ENCODE measurements around the gene CEP85. TPM values are rescaled to one million over a fixed set of nuclear protein-coding genes. Genes with fewer than 3 reads are reported as not detected.

CEP85 gene
- total RNA-seq, 4 donors from 2014 or later: 7.5 to 14.7 (median 12.5) TPM

DNA sequence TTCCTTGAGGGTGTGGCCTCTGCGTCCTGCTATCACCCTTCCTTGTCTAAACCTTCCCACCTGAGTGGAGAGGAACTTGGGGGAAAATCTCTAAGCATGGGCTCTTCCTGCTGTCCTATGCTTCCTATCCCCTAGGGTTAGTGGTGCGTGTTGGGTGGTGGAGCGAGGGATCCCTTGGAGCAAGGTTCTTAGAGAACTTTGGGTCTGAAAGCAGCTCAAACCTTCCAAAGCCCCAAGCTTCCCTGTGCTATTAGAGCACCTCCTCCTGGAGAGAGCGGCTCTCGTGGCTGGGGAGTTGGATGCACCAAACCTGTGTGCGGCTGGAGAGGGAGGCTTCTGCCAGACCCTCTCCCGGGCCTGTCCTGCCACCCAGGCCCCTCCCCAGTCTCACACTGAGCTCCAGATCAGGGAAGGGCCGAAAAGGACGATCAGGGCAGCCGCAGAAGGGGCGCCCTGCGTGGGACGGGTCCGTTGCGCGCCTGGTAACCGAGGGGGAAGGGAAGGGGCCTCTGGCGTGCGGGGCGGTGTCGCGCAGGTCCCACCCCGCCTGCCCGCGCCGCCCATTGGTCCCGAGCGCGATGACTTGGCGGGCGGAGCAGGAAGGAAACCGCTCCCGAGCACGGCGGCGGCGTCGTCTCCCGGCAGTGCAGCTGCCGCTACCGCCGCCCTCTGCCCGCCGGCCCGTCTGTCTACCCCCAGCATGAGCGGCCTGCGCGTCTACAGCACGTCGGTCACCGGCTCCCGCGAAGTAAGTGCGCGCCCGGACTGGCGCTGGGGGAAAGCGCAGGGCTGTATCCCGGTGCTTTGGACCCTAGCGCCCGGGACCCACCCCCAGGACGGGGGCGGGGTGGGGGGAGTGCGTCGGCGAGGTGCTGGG lies 45.7 kb downstream of the CEP85 start, which contains the start of gene SH3BGRL3:
Gene SH3BGRL3, plus strand, starts transcription at position 631 of the 877 bp plus-strand sequence. Its CDS starts 70 bp downstream, at position 701.
- no peaks in the 10 kb centered on the region for H3K27me3 ChIP-seq
- H3K36me3 ChIP-seq: peaks cover 0 to 35% (median 0%) of the 10 kb centered on the region in 3 donors
- no peak for DNase-seq
- peak within 1 kb of the TSS; percentile 99 to 100 (median 99) for H3K27ac ChIP-seq
- 0% methylated on average over 11 of the region's 66 CpGs; no CpG with 5 or more reads in 1 of the 2 donors for WGBS, 2 donors
- H3K4me3 ChIP-seq: peak within 1 kb of the TSS; percentile 80 to 99 (median 94)
- H3K4me1 ChIP-seq: peaks cover 65 to 96% (median 73%) of the 10 kb centered on the region in 3 donors
- no peaks in the 10 kb centered on the region for H3K9me3 ChIP-seq
- peak in 3 of 4 donors; percentile 80 to 98 (median 96) for TF ChIP-seq POLR2A (IDR thresholded peaks at IDR 0.05)
- TF ChIP-seq, protein P1, sequence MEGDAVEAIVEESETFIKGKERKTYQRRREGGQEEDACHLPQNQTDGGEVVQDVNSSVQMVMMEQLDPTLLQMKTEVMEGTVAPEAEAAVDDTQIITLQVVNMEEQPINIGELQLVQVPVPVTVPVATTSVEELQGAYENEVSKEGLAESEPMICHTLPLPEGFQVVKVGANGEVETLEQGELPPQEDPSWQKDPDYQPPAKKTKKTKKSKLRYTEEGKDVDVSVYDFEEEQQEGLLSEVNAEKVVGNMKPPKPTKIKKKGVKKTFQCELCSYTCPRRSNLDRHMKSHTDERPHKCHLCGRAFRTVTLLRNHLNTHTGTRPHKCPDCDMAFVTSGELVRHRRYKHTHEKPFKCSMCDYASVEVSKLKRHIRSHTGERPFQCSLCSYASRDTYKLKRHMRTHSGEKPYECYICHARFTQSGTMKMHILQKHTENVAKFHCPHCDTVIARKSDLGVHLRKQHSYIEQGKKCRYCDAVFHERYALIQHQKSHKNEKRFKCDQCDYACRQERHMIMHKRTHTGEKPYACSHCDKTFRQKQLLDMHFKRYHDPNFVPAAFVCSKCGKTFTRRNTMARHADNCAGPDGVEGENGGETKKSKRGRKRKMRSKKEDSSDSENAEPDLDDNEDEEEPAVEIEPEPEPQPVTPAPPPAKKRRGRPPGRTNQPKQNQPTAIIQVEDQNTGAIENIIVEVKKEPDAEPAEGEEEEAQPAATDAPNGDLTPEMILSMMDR (IDR thresholded peaks at IDR 0.05): peak in 4 of 6 experiments; percentile 15 to 53 (median 27)
- intact Hi-C loops (cut with DNase I): loop anchor here (5.0 kb wide), 1 partner anchor 43 kb away; no protein-coding TSS in a partner anchor

DNA sequence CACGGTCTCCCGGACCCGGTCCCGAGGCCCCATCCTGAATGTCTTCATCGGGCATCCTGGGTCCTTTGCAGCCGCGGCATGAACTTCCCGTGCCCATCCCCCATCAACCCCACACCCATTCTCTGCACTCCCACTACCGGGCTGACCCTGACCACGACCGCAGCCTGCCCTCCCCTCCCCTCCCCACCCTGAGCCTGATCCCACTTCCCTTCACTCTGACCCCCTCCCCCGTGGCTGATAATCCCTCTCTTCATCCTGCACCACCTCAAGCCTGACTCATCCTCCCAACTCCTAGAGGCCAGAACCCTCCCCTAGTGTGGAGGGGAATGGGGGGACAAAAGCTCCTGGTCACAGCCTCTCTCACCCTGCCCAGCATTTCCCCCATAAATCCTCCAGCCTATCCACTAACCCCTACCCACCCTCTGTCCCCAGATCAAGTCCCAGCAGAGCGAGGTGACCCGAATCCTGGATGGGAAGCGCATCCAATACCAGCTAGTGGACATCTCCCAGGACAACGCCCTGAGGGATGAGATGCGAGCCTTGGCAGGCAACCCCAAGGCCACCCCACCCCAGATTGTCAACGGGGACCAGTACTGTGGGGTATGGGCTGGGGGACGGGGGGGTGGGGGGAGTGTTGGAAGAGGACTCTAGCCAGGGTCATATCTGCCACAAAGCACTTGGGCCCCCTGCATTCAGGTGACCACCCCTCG lies 46.5 kb downstream of the CEP85 start:
- Histone ChIP-seq H3K9me3 (no peaks in the 10 kb centered on the region), H3K4me1 (peaks cover 67 to 96% (median 73%) of the 10 kb centered on the region in 3 donors), H3K27me3 (no peaks in the 10 kb centered on the region), H3K4me3 (peak overlapping the region; percentile 80 to 99 (median 94)), H3K36me3 (peaks cover 0 to 35% (median 0%) of the 10 kb centered on the region in 3 donors), H3K27ac (peak overlapping the region; percentile 99 to 100 (median 99))
- WGBS, 2 donors: 10 to 12% methylated on average over 7 to 14 of the region's 20 CpGs
- TF ChIP-seq, protein P1 (IDR thresholded peaks at IDR 0.05): no peak
- TF ChIP-seq POLR2A (IDR thresholded peaks at IDR 0.05): no peak
- DNase-seq: no peak
- intact Hi-C loops (cut with DNase I): loop anchor here (5.0 kb wide), 1 partner anchor 42 kb away; no protein-coding TSS in a partner anchor

DNA sequence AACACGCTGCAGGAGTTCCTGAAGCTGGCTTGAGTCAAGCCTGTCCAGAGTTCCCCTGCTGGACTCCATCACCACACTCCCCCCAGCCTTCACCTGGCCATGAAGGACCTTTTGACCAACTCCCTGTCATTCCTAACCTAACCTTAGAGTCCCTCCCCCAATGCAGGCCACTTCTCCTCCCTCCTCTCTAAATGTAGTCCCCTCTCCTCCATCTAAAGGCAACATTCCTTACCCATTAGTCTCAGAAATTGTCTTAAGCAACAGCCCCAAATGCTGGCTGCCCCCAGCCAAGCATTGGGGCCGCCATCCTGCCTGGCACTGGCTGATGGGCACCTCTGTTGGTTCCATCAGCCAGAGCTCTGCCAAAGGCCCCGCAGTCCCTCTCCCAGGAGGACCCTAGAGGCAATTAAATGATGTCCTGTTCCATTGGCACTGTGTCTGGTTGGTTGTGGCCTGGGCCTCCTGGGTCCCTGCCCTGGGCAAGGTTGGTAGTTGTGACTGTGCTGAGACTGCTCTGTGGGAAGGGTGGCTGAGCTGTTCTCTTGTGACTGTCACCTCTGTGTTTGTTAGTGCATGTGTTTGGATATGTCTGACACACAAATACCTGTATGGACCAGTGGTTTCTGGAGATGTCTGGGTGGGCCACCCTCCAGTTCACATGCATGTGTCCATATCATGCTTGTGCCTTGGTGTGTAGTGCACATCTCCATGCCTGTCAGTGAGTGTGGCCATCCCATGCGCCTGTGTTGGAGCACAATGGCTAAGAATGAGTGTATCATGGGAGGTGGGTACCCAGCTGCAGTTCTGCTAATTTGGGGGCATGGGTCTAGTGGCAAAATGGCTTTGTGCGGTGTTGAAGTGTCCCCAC lies 47.3 kb downstream of the CEP85 start:
- H3K4me3 ChIP-seq: peak overlapping the region in 3 of 4 donors; percentile 91 to 99 (median 98)
- peak overlapping the region; percentile 99 to 100 (median 99) for H3K27ac ChIP-seq
- WGBS, 2 donors: 61 to 83% methylated on average over 2 to 3 of the region's 5 CpGs
- H3K4me1 ChIP-seq: peaks cover 59 to 96% (median 65%) of the 10 kb centered on the region in 3 donors
- intact Hi-C loops (cut with DNase I): loop anchor here (5.0 kb wide), 1 partner anchor 41 kb away; no protein-coding TSS in a partner anchor
- DNase-seq: no peak
- H3K27me3 ChIP-seq: no peaks in the 10 kb centered on the region
- no peaks in the 10 kb centered on the region for H3K9me3 ChIP-seq
- no peak for TF ChIP-seq POLR2A (IDR thresholded peaks at IDR 0.05)
- H3K36me3 ChIP-seq: peaks cover 0 to 35% (median 0%) of the 10 kb centered on the region in 3 donors

DNA sequence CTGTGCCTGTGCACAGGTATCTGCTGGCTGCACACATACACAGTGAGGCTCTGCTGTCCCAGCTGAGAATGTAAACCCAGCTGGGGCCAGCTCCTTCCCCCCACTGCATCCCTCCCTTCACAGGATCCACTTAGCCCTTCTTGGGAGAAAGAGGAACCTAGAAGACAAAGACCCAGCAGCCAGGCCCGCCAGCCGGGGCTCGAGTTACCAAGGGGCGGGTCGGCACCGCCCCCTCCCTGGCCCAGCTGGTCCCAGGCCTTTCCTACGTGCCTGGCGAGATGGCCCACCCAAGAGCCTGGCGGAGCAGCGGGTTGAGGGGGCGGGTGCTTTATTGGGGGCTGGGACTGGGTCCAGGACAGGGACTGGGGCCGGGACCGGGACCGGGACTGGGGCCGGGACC lies 48.0 kb downstream of the CEP85 start:
- DNase-seq: no peak
- no peak for TF ChIP-seq POLR2A (IDR thresholded peaks at IDR 0.05)
- TF ChIP-seq, protein P1 (IDR thresholded peaks at IDR 0.05): no peak
- Histone ChIP-seq H3K4me1 (peaks cover 53 to 96% (median 59%) of the 10 kb centered on the region in 3 donors), H3K27me3 (no peaks in the 10 kb centered on the region), H3K36me3 (peaks cover 0 to 35% (median 0%) of the 10 kb centered on the region in 3 donors), H3K27ac (peak overlapping the region; percentile 99 to 100 (median 99)), H3K4me3 (peak overlapping the region in 1 of 4 donors; percentile 98), H3K9me3 (no peaks in the 10 kb centered on the region)
- intact Hi-C loops (cut with DNase I): loop anchor here (5.0 kb wide), 1 partner anchor 40 kb away; no protein-coding TSS in a partner anchor
- no CpG with 5 or more reads among the region's 15 CpGs for WGBS, 2 donors

Measured in esophagus squamous epithelium (tissue), 5 donors.